ENCODE results near the gene TSR3. TPM values are rescaled to one million over a fixed set of nuclear protein-coding genes. Genes with fewer than 3 reads are reported as not detected.
"Not testable (repeated sequence)": the region's sequence is repeated elsewhere in the genome, so short reads cannot be mapped to it uniquely, and the experiment has no call there.

TSR3 gene
- total and polyA plus RNA-seq, 2 experiments from 2014 or later = 105 to 110 TPM

- Histone ChIP-seq H3K4me2 (ENCODE audit: unreplicated experiment) (no peak overlapping the region), H3K27me3 (replicated peaks; ENCODE audit: insufficient read depth) (peaks cover 36% of the 10 kb centered on the region), H3K9me2 (ENCODE audit: insufficient read depth) (no peaks in the 10 kb centered on the region), H3K4me3 (no peak overlapping the region), H4K20me1 (ENCODE audit: insufficient read depth) (no peaks in the 10 kb centered on the region), H3K36me3 (ENCODE audit: low read depth) (no peaks in the 10 kb centered on the region), H2AFZ (no peak overlapping the region), H3K9me3 (ENCODE audit: low read depth) (no peaks in the 10 kb centered on the region), H3K9ac (no peak overlapping the region), H3K4me1 (ENCODE audit: insufficient read depth) (no peaks in the 10 kb centered on the region), H3F3A (ENCODE audit: insufficient read depth) (no peaks in the 10 kb centered on the region), H3K27ac (no peak overlapping the region), H3K79me2 (ENCODE audit: insufficient read depth) (no peaks in the 10 kb centered on the region)
- in situ Hi-C loops (cut with MboI) = no loop called here
- TF ChIP-seq EZH2 (IDR thresholded peaks at IDR 0.05; ENCODE audit: insufficient read depth, poor library complexity, severe bottlenecking) = peak; percentile 91
- no peak for TF ChIP-seq EZH2phosphoT487 (IDR thresholded peaks at IDR 0.05; ENCODE audit: insufficient read depth, low read depth)
- 9% methylated on average over 21 to 26 of the region's 26 CpGs for WGBS, 2 experiments (ENCODE audit: low coverage in 1 of 2, low lambda C conversion rate in 2 of 2, missing lambda C conversion rate in 2 of 2)
- no peak for DNase-seq
Measured at GRCh38 chr16:1332618-1333148, 19.0 kb downstream of the TSR3 start.

- Histone ChIP-seq H2AFZ (no peak overlapping the region), H3K9me2 (ENCODE audit: insufficient read depth) (no peaks in the 10 kb centered on the region), H3K4me3 (no peak overlapping the region), H3K4me2 (ENCODE audit: unreplicated experiment) (no peak overlapping the region), H3K9ac (no peak overlapping the region), H4K20me1 (ENCODE audit: insufficient read depth) (no peaks in the 10 kb centered on the region), H3K27ac (no peak overlapping the region), H3F3A (ENCODE audit: insufficient read depth) (no peaks in the 10 kb centered on the region), H3K79me2 (ENCODE audit: insufficient read depth) (no peaks in the 10 kb centered on the region), H3K36me3 (ENCODE audit: low read depth) (no peaks in the 10 kb centered on the region), H3K27me3 (replicated peaks; ENCODE audit: insufficient read depth) (peaks cover 36% of the 10 kb centered on the region), H3K9me3 (ENCODE audit: low read depth) (no peaks in the 10 kb centered on the region), H3K4me1 (ENCODE audit: insufficient read depth) (no peaks in the 10 kb centered on the region)
- WGBS, 2 experiments (ENCODE audit: low coverage in 1 of 2, low lambda C conversion rate in 2 of 2, missing lambda C conversion rate in 2 of 2) = 3 to 4% methylated on average over 34 of the region's 34 CpGs
- in situ Hi-C loops (cut with MboI) = no loop called here
- peak; percentile 63 for DNase-seq
- TF ChIP-seq EZH2 (IDR thresholded peaks at IDR 0.05; ENCODE audit: insufficient read depth, poor library complexity, severe bottlenecking) (peak; percentile 80), EZH2phosphoT487 (IDR thresholded peaks at IDR 0.05; ENCODE audit: insufficient read depth, low read depth) (0 out of 2 replicates have a peak, but pooled peaks have one; percentile 23)
Measured at GRCh38 chr16:1331712-1332617, 19.7 kb downstream of the TSR3 start.

GRCh38 chr16:1330931-1331711 lies 20.6 kb downstream of the TSR3 start:
- H3K36me3 ChIP-seq (ENCODE audit: low read depth) = no peaks in the 10 kb centered on the region
- peaks cover 36% of the 10 kb centered on the region for H3K27me3 ChIP-seq (replicated peaks; ENCODE audit: insufficient read depth)
- no peaks in the 10 kb centered on the region for H4K20me1 ChIP-seq (ENCODE audit: insufficient read depth)
- 25 to 29% methylated on average over 20 to 22 of the region's 22 CpGs for WGBS, 2 experiments (ENCODE audit: low coverage in 1 of 2, low lambda C conversion rate in 2 of 2, missing lambda C conversion rate in 2 of 2)
- no peaks in the 10 kb centered on the region for H3K79me2 ChIP-seq (ENCODE audit: insufficient read depth)
- in situ Hi-C loops (cut with MboI) = no loop called here
- H3K4me2 ChIP-seq (ENCODE audit: unreplicated experiment) = no peak overlapping the region
- no peaks in the 10 kb centered on the region for H3K4me1 ChIP-seq (ENCODE audit: insufficient read depth)
- no peak overlapping the region for H3K27ac ChIP-seq
- H2AFZ ChIP-seq = no peak overlapping the region
- no peaks in the 10 kb centered on the region for H3F3A ChIP-seq (ENCODE audit: insufficient read depth)
- no peak for DNase-seq
- H3K4me3 ChIP-seq = no peak overlapping the region
- no peaks in the 10 kb centered on the region for H3K9me2 ChIP-seq (ENCODE audit: insufficient read depth)
- no peaks in the 10 kb centered on the region for H3K9me3 ChIP-seq (ENCODE audit: low read depth)
- TF ChIP-seq EZH2phosphoT487 (IDR thresholded peaks at IDR 0.05; ENCODE audit: insufficient read depth, low read depth) (no peak), EZH2 (IDR thresholded peaks at IDR 0.05; ENCODE audit: insufficient read depth, poor library complexity, severe bottlenecking) (no peak)
- no peak overlapping the region for H3K9ac ChIP-seq

- Histone ChIP-seq H3K4me3 (no peak overlapping the region), H3K36me3 (ENCODE audit: low read depth) (no peaks in the 10 kb centered on the region), H4K20me1 (ENCODE audit: insufficient read depth) (no peaks in the 10 kb centered on the region), H3K9me3 (ENCODE audit: low read depth) (no peaks in the 10 kb centered on the region), H3K79me2 (ENCODE audit: insufficient read depth) (no peaks in the 10 kb centered on the region), H3K4me2 (ENCODE audit: unreplicated experiment) (no peak overlapping the region), H3K9ac (no peak overlapping the region), H3K27me3 (replicated peaks; ENCODE audit: insufficient read depth) (peaks cover 34% of the 10 kb centered on the region), H2AFZ (no peak overlapping the region), H3K4me1 (ENCODE audit: insufficient read depth) (no peaks in the 10 kb centered on the region), H3K27ac (no peak overlapping the region), H3F3A (ENCODE audit: insufficient read depth) (no peaks in the 10 kb centered on the region), H3K9me2 (ENCODE audit: insufficient read depth) (no peaks in the 10 kb centered on the region)
- TF ChIP-seq EZH2phosphoT487 (IDR thresholded peaks at IDR 0.05; ENCODE audit: insufficient read depth, low read depth) = no peak
- no peak for TF ChIP-seq EZH2 (IDR thresholded peaks at IDR 0.05; ENCODE audit: insufficient read depth, poor library complexity, severe bottlenecking)
- 54 to 60% methylated on average over 15 to 17 of the region's 17 CpGs for whole genome bisulfite sequencing, 2 experiments (ENCODE audit: low coverage in 1 of 2, low lambda C conversion rate in 2 of 2, missing lambda C conversion rate in 2 of 2)
- DNase-seq = no peak
- in situ Hi-C loops (cut with MboI) = no loop called here
Measured at GRCh38 chr16:1330260-1330914, 21.3 kb downstream of the TSR3 start.

GRCh38 chr16:1328961-1329360 lies 22.7 kb downstream of the TSR3 start:
- 91 to 93% methylated on average over 10 of the region's 10 CpGs for WGBS, 2 experiments (ENCODE audit: low coverage in 1 of 2, low lambda C conversion rate in 2 of 2, missing lambda C conversion rate in 2 of 2)
- H3K9ac ChIP-seq; in situ Hi-C loops (cut with MboI); DNase-seq; H3F3A ChIP-seq (ENCODE audit: insufficient read depth); H3K79me2 ChIP-seq (ENCODE audit: insufficient read depth); H4K20me1 ChIP-seq (ENCODE audit: insufficient read depth); H3K9me3 ChIP-seq (ENCODE audit: low read depth); H3K4me2 ChIP-seq (ENCODE audit: unreplicated experiment); H3K36me3 ChIP-seq (ENCODE audit: low read depth); H3K4me1 ChIP-seq (ENCODE audit: insufficient read depth); H3K27ac ChIP-seq; H3K4me3 ChIP-seq; H3K9me2 ChIP-seq (ENCODE audit: insufficient read depth); H2AFZ ChIP-seq: not testable (repeated sequence)
- H3K27me3 ChIP-seq (replicated peaks; ENCODE audit: insufficient read depth) = peaks cover 19% of the 10 kb centered on the region

- DNase-seq; H3K9me2 ChIP-seq (ENCODE audit: insufficient read depth); H3K9me3 ChIP-seq (ENCODE audit: low read depth); in situ Hi-C loops (cut with MboI); H3K4me1 ChIP-seq (ENCODE audit: insufficient read depth); H3K79me2 ChIP-seq (ENCODE audit: insufficient read depth); H3K36me3 ChIP-seq (ENCODE audit: low read depth); H3K27ac ChIP-seq; H3F3A ChIP-seq (ENCODE audit: insufficient read depth); H2AFZ ChIP-seq; H3K4me2 ChIP-seq (ENCODE audit: unreplicated experiment); H3K9ac ChIP-seq; H3K4me3 ChIP-seq; H4K20me1 ChIP-seq (ENCODE audit: insufficient read depth): not testable (repeated sequence)
- H3K27me3 ChIP-seq (replicated peaks; ENCODE audit: insufficient read depth) = peaks cover 14% of the 10 kb centered on the region
- WGBS, 2 experiments (ENCODE audit: low coverage in 1 of 2, low lambda C conversion rate in 2 of 2, missing lambda C conversion rate in 2 of 2) = 88% methylated on average over 20 of the region's 20 CpGs
Measured at GRCh38 chr16:1328136-1328535, 23.5 kb downstream of the TSR3 start.

Data from GM23248 (cell line).